K562 (cell line): Measurements from ENCODE around the gene TRPM2. TPM values are rescaled to one million over a fixed set of nuclear protein-coding genes. Genes with fewer than 3 reads are reported as not detected.
A peak's percentile ranks its signal among the peaks of the same experiment; 100 is the strongest.

Experiments used
- ATAC-seq: fragments of 200-7000 bp; cut with Tn5 transposase; 3 replicates; pipeline ENCODE4 v1.9.1; 2020; ENCODE audit warnings: moderate library complexity
- BruUV-seq: library from RNA; stranded (reverse); fragments of 400-500 nt; replicated peaks from 2 replicates; lab custom pipeline; 2021; lab: Mats Ljungman, UMichigan
- CTCF ChIA-PET: fragments of 300-600 bp; formaldehyde crosslinking; extraction: SDS; loops from one replicate; lab custom pipeline; 2021; ENCODE audit warnings: low intra/inter-chr PET ratio; lab: Yijun Ruan, JAX
- POLR2A ChIA-PET: fragments of 300-600, 350-650 bp; sonication (Branson Sonifier 250); formaldehyde crosslinking; extraction: SDS; loops from one replicate; lab custom pipeline; 2021; ENCODE audit warnings: antibody characterized with exemption, inconsistent platforms; lab: Yijun Ruan, JAX
- DNase-seq, 4 experiments: peaks; one replicate each; pipeline versions ENCODE4 v3.0.0 to v3.0.0-alpha.2; 2011 to 2018; ENCODE audit warnings: low spot score in 3 of 4, mixed read lengths in 3 of 4; ENCODE audit errors: extremely low read depth in 1 of 4
- FAIRE-seq: peaks from 2 replicates; lab custom pipeline; 2011; peaks lifted over from hg19 to GRCh38; lab: Jason Lieb, UNC
- H2AFZ ChIP-seq: 2 replicates; pipeline ENCODE4 v1.6.0; 2011; ENCODE audit warnings: low read depth, low read length, control low read depth, inconsistent platforms
- H3K27ac ChIP-seq: fragments of 200-600 bp; 3 replicates; pipeline ENCODE4 v1.8.0; 2011; ENCODE audit warnings: low read depth, mild to moderate bottlenecking, control low read depth, inconsistent platforms, low read length, moderate library complexity, mixed read lengths; ENCODE audit errors: extremely low read depth
- H3K27me3 ChIP-seq, 2 experiments: fragments of 300-600 bp in 1 of 2; 2 replicates in 1 of 2; 3 replicates in 1 of 2; pipeline versions ENCODE4 v1.6.0 to v1.8.0; 2011; ENCODE audit warnings: inconsistent platforms in 2 of 2, low read length in 2 of 2, mild to moderate bottlenecking in 1 of 2, mixed read lengths in 1 of 2, moderate library complexity in 1 of 2; ENCODE audit not compliant: control insufficient read depth in 2 of 2, insufficient read depth in 2 of 2
- H3K36me3 ChIP-seq: fragments of 300-600 bp; 3 replicates; pipeline ENCODE4 v1.8.0; 2011; ENCODE audit warnings: mild to moderate bottlenecking, low read length, inconsistent platforms; ENCODE audit not compliant: control insufficient read depth, insufficient read depth
- H3K4me1 ChIP-seq, 2 experiments: fragments of 200-600 bp in 1 of 2; replicated peaks in 1 of 2; 2 replicates in 1 of 2; 3 replicates in 1 of 2; pipeline versions ENCODE4 v1.5.1 to v1.8.0; 2011; ENCODE audit warnings: inconsistent platforms in 2 of 2, low read length in 2 of 2, mild to moderate bottlenecking in 1 of 2, mixed read lengths in 1 of 2, moderate library complexity in 1 of 2; ENCODE audit not compliant: control insufficient read depth in 2 of 2, insufficient read depth in 2 of 2
- H3K4me2 ChIP-seq: 2 replicates; pipeline ENCODE4 v1.6.1; 2011; ENCODE audit warnings: low read length, control low read depth, inconsistent platforms, mixed read lengths; ENCODE audit not compliant: insufficient read depth
- H3K4me3 ChIP-seq: fragments of 200-600 bp; sonication (generic), shearing (Covaris generic); 2 replicates; pipeline ENCODE4 v1.5.1; 2016; ENCODE audit warnings: control low read depth, inconsistent platforms
- H3K79me2 ChIP-seq: fragments of 200-600 bp; 3 replicates; pipeline ENCODE4 v1.8.0; 2011; ENCODE audit warnings: low read length, inconsistent platforms; ENCODE audit not compliant: control insufficient read depth, insufficient read depth
- H3K9ac ChIP-seq, 2 experiments: 2 replicates each; pipeline versions ENCODE4 v1.6.0 to v1.6.1; 2011; ENCODE audit warnings: low read depth in 2 of 2, low read length in 2 of 2, control low read depth in 1 of 2, inconsistent platforms in 1 of 2, mild to moderate bottlenecking in 1 of 2, mixed read lengths in 1 of 2; ENCODE audit not compliant: insufficient read depth in 1 of 2
- H3K9me1 ChIP-seq: one replicate; pipeline ENCODE4 v1.6.0; 2011; ENCODE audit warnings: inconsistent platforms, mild to moderate bottlenecking, low read length, moderate library complexity; ENCODE audit not compliant: control insufficient read depth, insufficient read depth
- H3K9me3 ChIP-seq: replicated peaks from 2 replicates; pipeline ENCODE4 v1.5.1; 2011; ENCODE audit warnings: low read depth, low read length, inconsistent platforms; ENCODE audit not compliant: control insufficient read depth, insufficient read depth
- H4K20me1 ChIP-seq: replicated peaks from 2 replicates; pipeline ENCODE4 v1.6.1; 2011; ENCODE audit warnings: low read length, inconsistent platforms, mixed read lengths; ENCODE audit not compliant: control insufficient read depth, insufficient read depth
- AFF4 ChIP-seq: sonication (generic); formaldehyde crosslinking; IDR thresholded peaks from 2 replicates; pipeline ENCODE4 v1.8.0; 2023; ENCODE audit warnings: mild to moderate bottlenecking, missing genetic modification reagents
- CREM ChIP-seq: IDR thresholded peaks from 2 replicates; pipeline ENCODE4 v1.6.1; 2014; ENCODE audit warnings: antibody characterized with exemption, low read depth
- E2F5 ChIP-seq: sonication (generic); formaldehyde crosslinking; IDR thresholded peaks from 2 replicates; pipeline ENCODE4 v1.8.0; 2022; ENCODE audit warnings: mild to moderate bottlenecking, missing genetic modification reagents
- ELF1 ChIP-seq: fragments of 200-800 bp; sonication (Bioruptor generic); IDR thresholded peaks from 2 replicates; pipeline ENCODE4 v1.6.1; 2016; ENCODE audit warnings: missing genetic modification characterization, missing compliant biosample characterization
- ERF ChIP-seq: fragments of 450-650 bp; formaldehyde crosslinking; IDR thresholded peaks from 2 replicates; pipeline ENCODE4 v1.4.0; 2020; ENCODE audit warnings: mild to moderate bottlenecking, mixed read lengths
- POLR2AphosphoS2 ChIP-seq: IDR thresholded peaks from 2 replicates; pipeline ENCODE4 v1.6.1; 2012; ENCODE audit warnings: low read length, improper control_type of control experiment
- POLR2G ChIP-seq: fragments of 200-400 bp; formaldehyde crosslinking; IDR thresholded peaks from 2 replicates; pipeline ENCODE4 v1.6.1; 2017; ENCODE audit warnings: low read depth, mild to moderate bottlenecking, antibody characterized with exemption, low read length, moderate library complexity
- RBFOX2 ChIP-seq: fragments of 200-400 bp; formaldehyde crosslinking; IDR thresholded peaks from 2 replicates; pipeline ENCODE4 v1.6.1; 2017; ENCODE audit warnings: low read depth, mild to moderate bottlenecking, low read length, moderate library complexity
- STAG1 ChIP-seq: sonication (generic); formaldehyde crosslinking; IDR thresholded peaks from 2 replicates; pipeline ENCODE4 v1.5.0; 2020; ENCODE audit warnings: missing genetic modification reagents, borderline replicate concordance
- TCF7L2 ChIP-seq: fragments of 150-350 bp; IDR thresholded peaks from 2 replicates; pipeline ENCODE4 v1.6.1; 2016; ENCODE audit warnings: low read depth, mild to moderate bottlenecking, low read length, moderate library complexity
- ZFP1 ChIP-seq: fragments of 450-650 bp; formaldehyde crosslinking; IDR thresholded peaks from 2 replicates; pipeline ENCODE4 v1.4.0; 2020; ENCODE audit warnings: mild to moderate bottlenecking, mixed read lengths
- ZSCAN32 ChIP-seq: fragments of 450-650 bp; formaldehyde crosslinking; IDR thresholded peaks from 2 replicates; pipeline ENCODE4 v1.4.0; 2020; ENCODE audit warnings: mild to moderate bottlenecking, moderate library complexity
- WGBS: fragments of 100-300 bp; shearing (Covaris generic); methylation state at CpG from one replicate; pipeline ENCODE4 v1.1.6; 2016; ENCODE audit warnings: low coverage, mixed read lengths; ENCODE audit not compliant: insufficient coverage; ENCODE audit errors: missing lambda C conversion rate; 5-methylcytosine and 5-hydroxymethylcytosine counted together
- in situ Hi-C: fragments of 300-500 bp; cut with MboI; formaldehyde crosslinking; loops from 4 replicates; pipeline ENCODE4 v1.15.0; 2018; ENCODE audit warnings: inconsistent platforms, mixed read lengths
- intact Hi-C: fragments of 100-400 bp; cut with micrococcal nuclease; formaldehyde crosslinking; loops from 2 replicates; pipeline ENCODE4 v1.14.2; 2022
- polyA plus RNA-seq, 8 experiments: library from polyadenylated mRNA; depleted of rRNA in 4 of 8; stranded (reverse) in 5 of 8; unstranded in 3 of 8; fragments of >200 nt; fragmentation: Nextera tagmentation in 2 of 8; fragmentation: Illumina TruSeq in 1 of 8; extraction: Ambion mirVana in 2 of 8; extraction: Trizol in 1 of 8; gene quantifications; 2 replicates each; pipeline versions ENCODE4 v1.2.1 to v1.2.3, GENCODE V29; 2011 to 2014; ENCODE audit warnings: inconsistent platforms in 1 of 8, missing spikeins in 1 of 8
- total RNA-seq, 7 experiments: library from RNA; depleted of rRNA in 6 of 7; stranded (reverse); fragments of >200 nt in 6 of 7; fragmentation: Illumina TruSeq in 2 of 7; extraction: Trizol in 2 of 7; gene quantifications; 2 replicates each; pipeline versions ENCODE4 v1.2.1 to v1.2.3, GENCODE V29; 2011 to 2021; ENCODE audit warnings: low replicate concordance in 1 of 7
- TF ChIP-seq, protein P1 (sequence below): fragments of 450-650 bp; IDR thresholded peaks from 2 replicates; pipeline ENCODE4 v1.6.1; 2016

The TRPM2 gene
- total and polyA plus RNA-seq, 9 of the 15 experiments (the other 6 are each of a cell fraction or from before 2014, with no cell fraction given) = 0.33 to 2.1 (median 0.98) TPM; not detected in 2

DNA sequence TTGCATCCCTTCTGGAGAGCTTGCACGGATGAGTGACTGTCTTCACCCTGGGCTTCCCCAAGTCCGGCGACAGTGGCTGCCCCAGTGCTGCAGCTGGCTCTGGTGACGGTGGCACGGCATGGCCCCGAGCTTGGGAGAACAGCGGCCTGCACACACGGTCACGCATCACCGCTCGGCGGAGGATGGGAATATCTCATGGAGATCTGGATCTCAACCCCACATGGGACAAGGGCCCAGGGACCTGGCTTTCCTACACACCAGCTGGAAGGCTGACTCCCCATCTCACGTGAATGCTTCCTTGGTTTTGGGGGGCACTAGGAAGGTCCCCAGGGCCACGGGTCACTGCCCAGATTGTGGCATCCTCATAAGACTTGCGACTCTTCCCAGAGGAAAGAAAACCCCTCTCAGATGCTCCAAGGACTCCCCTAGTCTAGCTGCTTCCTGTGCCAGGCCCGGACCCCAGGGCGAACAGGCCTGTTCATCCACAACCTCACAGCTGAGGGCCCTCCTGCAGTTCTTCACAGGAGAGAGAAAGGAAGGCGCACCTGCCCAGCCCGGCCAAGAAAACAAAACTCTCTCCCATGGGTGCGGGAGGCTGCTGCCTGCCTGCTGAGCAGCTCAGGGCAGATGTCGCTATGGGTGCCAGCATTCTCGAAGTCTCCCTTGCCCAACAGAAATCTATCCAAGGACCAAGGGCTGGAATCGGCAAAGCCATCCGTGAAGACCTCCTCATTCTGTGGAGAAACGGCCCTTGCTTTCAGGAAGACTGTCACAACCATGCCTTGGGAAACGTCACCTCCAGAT is 24.1 kb upstream of the TRPM2 start (continued):
- TF ChIP-seq ZSCAN32 (CRISPR knock-in tag) (0 out of 2 replicates have a peak, but pooled peaks have one; percentile 3), RBFOX2 (0 out of 2 replicates have a peak, but pooled peaks have one; percentile 2)
- TF ChIP-seq, protein P1, sequence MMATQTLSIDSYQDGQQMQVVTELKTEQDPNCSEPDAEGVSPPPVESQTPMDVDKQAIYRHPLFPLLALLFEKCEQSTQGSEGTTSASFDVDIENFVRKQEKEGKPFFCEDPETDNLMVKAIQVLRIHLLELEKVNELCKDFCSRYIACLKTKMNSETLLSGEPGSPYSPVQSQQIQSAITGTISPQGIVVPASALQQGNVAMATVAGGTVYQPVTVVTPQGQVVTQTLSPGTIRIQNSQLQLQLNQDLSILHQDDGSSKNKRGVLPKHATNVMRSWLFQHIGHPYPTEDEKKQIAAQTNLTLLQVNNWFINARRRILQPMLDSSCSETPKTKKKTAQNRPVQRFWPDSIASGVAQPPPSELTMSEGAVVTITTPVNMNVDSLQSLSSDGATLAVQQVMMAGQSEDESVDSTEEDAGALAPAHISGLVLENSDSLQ = no peak

DNA sequence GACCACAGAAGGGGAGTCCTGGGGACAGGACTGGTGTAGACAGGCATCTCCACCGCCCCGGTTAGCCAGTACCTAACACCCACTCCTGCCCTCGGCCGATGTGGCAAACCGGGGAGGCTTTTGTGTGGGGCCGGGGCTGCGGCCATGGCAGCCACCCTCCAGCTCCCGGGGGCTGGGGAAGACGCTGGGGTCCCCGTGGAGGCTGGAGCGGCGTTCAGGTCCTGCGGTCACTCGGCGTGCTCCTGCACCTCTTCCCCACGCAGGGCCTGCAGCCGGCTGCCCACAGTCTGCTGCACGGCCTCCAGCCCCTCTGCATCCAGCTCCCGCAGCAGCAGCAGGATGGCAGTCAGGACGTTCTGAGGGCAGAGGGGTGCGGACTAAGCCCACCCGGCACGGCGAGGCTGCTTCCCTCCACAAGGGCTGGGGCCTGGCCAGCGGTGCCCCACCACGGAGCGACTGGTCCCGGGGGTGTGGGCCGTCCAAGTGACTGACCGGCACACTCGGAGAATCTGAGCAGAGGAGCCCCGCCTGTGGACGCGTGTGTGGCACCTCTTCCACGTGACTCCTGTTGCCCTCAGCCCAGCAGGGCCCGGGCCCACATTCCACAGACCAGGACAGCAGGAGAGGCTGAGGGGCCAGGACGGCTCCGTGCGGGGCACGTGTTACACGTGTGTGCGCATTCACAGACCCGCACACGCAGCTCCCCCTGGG is 23.3 kb upstream of the TRPM2 start:
- Histone ChIP-seq H4K20me1 (peaks cover 15% of the 10 kb centered on the region), H3K4me2 (no peak overlapping the region), H3K9me3 (no peaks in the 10 kb centered on the region), H3K4me1 (peaks cover 0 to 64% of the 10 kb centered on the region in 2 experiments; a peak in 2 of 5 replicates), H3K27ac (no peak overlapping the region), H2AFZ (no peak overlapping the region), H3K79me2 (no peaks in the 10 kb centered on the region), H3K9me1 (peaks cover 7% of the 10 kb centered on the region), H3K9ac (peak overlapping the region in 1 of 2 experiments; percentile 68; a peak in 2 of 4 replicates), H3K4me3 (no peak overlapping the region), H3K27me3 (no peaks in the 10 kb centered on the region), H3K36me3 (peaks cover 19% of the 10 kb centered on the region; the same call in 1 of the 3 replicates)
- DNase-seq (no peak), ATAC-seq (no peak), FAIRE-seq (no peak)
- in situ Hi-C loops = no loop called here
- POLR2A ChIA-PET = interaction anchor here (1.4 to 1.6 kb wide), 2 partner anchors 8 to 10 kb away, joined by 5 to 9 read pairs; no protein-coding TSS in a partner anchor
- no TSS peak for BruUV-seq
- CTCF ChIA-PET = no interaction called here
- intact Hi-C loops = no loop called here
- WGBS = 57% methylated on average over 40 of the region's 44 CpGs
- TF ChIP-seq STAG1 (CRISPR knock-in tag) (no peak), TCF7L2 (no peak), ELF1 (tag) (no peak), ZFP1 (CRISPR knock-in tag) (no peak), CREM (no peak), AFF4 (CRISPR knock-in tag) (no peak), ERF (CRISPR knock-in tag) (no peak), POLR2AphosphoS2 (0 out of 2 replicates have a peak, but pooled peaks have one; percentile 14), POLR2G (peak; percentile 78), E2F5 (CRISPR knock-in tag) (no peak)
